K562 (cell line): ENCODE results near the gene SGSM2.

Experiments used
- FOXM1 ChIP-seq, 2 experiments: fragments of 450-650 bp in 1 of 2; sonication (generic) in 1 of 2; formaldehyde crosslinking in 1 of 2; IDR thresholded peaks; 2 replicates each; pipeline versions ENCODE4 v1.6.1 to v1.9.0; 2017 to 2022; ENCODE audit warnings: low read depth in 2 of 2, mild to moderate bottlenecking in 2 of 2, missing genetic modification reagents in 1 of 2, moderate library complexity in 1 of 2
- MAFK ChIP-seq: IDR thresholded peaks from 2 replicates; pipeline ENCODE4 v1.6.1; 2011; ENCODE audit warnings: low read length, improper control_type of control experiment
- MLLT1 ChIP-seq, 2 experiments: fragments of 450-650 bp; IDR thresholded peaks; 2 replicates each; pipeline ENCODE4 v1.6.1; 2016

- TF ChIP-seq MLLT1 (IDR thresholded peaks at IDR 0.05) (no peak), FOXM1 (IDR thresholded peaks at IDR 0.05; ENCODE audit: low read depth) (no peak), FOXM1 (CRISPR knock-in tag; IDR thresholded peaks at IDR 0.05; ENCODE audit: low read depth) (no peak), MAFK (no peak)
Measured at GRCh38 chr17:2390199-2390836, 53.0 kb downstream of the SGSM2 start.
